NT2/D1 (cell line): ENCODE measurements around the gene SUGP2.

Source experiments
- SUZ12 ChIP-seq: IDR thresholded peaks from 2 replicates; pipeline ENCODE4 v1.6.1; 2011; ENCODE audit not compliant: insufficient read length, insufficient read depth; ENCODE audit errors: extremely low read depth
- ZNF274 ChIP-seq: IDR thresholded peaks from 2 replicates; pipeline ENCODE4 v1.6.1; 2011; ENCODE audit warnings: mild to moderate bottlenecking, low read depth, low read length

DNA sequence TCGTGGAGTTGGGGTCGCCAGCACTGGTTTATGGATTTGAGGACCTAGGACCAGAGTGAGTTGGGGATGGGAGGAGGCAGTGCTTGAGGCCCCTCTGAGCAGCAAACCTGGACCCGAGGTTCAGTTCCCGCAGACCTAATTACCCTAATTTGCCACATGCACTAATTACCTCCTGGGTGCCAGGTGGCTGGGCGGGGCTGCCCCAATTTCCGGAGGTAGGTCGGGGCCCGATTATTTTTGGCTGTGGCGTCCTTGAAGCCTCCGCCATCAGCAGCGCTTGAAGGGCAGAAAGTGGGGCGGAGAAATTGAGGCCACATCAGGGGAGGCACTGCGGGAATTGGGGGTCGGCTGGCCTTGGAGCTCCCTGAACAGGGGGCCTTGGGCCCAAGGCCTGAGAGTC lies 86.4 kb downstream of the SUGP2 start:
- TF ChIP-seq SUZ12 (no peak), ZNF274 (no peak)
